ENCODE data around the gene FGD1.

DNA sequence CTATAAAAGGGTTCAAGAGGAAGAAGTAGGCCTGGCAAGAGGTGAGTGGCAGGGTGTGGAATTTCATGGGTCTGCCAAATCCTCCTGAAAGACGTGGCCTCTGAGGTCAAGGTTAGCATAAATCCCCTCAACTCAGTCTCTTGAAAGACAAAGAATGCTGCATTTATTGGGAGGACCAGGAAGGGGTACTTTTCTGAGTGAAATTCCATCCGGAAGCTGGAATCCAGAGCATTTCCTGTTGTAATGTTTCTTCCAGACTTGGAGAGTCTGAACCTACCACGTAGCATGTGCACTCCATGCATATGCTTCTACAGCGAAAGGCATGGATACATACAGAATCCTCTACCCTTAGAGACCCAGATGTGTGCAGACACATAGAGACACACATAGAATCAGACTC, 13.4 kb upstream of the FGD1 start:
- TF ChIP-seq POLR2A (IDR thresholded peaks at IDR 0.05) (no peak), EP300 (IDR thresholded peaks at IDR 0.05; ENCODE audit: low read depth) (no peak), POLR2AphosphoS5 (IDR thresholded peaks at IDR 0.05) (no peak)
- TF ChIP-seq, protein P1, sequence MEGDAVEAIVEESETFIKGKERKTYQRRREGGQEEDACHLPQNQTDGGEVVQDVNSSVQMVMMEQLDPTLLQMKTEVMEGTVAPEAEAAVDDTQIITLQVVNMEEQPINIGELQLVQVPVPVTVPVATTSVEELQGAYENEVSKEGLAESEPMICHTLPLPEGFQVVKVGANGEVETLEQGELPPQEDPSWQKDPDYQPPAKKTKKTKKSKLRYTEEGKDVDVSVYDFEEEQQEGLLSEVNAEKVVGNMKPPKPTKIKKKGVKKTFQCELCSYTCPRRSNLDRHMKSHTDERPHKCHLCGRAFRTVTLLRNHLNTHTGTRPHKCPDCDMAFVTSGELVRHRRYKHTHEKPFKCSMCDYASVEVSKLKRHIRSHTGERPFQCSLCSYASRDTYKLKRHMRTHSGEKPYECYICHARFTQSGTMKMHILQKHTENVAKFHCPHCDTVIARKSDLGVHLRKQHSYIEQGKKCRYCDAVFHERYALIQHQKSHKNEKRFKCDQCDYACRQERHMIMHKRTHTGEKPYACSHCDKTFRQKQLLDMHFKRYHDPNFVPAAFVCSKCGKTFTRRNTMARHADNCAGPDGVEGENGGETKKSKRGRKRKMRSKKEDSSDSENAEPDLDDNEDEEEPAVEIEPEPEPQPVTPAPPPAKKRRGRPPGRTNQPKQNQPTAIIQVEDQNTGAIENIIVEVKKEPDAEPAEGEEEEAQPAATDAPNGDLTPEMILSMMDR (IDR thresholded peaks at IDR 0.05): no peak

All from transverse colon (tissue), 4 donors.